Renal cortex interstitium (tissue), 11 donors: ENCODE data around the gene OOSP1. TPM values are rescaled to one million over a fixed set of nuclear protein-coding genes. Genes with fewer than 3 reads are reported as not detected.

Experiments used
- DNase-seq, 11 donors: peaks; one replicate each; pipeline ENCODE4 v3.0.0-alpha.2; 2013; ENCODE audit warnings: low read depth in 9 of 11, low spot score in 4 of 11; ENCODE audit errors: extremely low read depth in 1 of 11
- polyA plus RNA-seq, 3 donors: library from polyadenylated mRNA; unstranded; fragments of 120-200 nt; gene quantifications; one replicate each; pipeline ENCODE4 v1.2.1, GENCODE V29; 2013; ENCODE audit not compliant: insufficient read length in 3 of 3

The OOSP1 gene
- polyA plus RNA-seq, 3 donors: 0.32 TPM; not detected in 2

DNA sequence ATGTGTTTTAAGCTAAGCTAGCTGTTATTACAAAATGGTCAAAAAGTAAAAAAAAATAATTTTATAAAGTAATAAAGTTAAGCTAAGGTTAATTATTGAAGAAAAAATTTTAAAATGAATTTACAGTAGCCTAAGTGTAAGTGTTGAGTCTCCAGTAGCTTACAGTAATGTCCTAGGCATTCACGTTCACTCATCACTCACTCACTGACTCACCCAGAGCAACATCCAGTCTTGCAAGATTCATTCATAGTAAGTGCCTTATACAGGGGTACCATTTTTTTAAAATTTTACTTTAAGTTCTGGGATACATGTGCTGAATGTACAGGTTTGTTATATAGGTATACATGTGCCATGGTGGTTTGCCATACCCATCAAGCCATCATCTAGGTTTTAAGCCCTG is 67.1 kb downstream of the OOSP1 start:
- no peak for DNase-seq

Other genes with a start within 250 kb of the OOSP1 start
- not detected for gene OR10V1, start 224.6 kb upstream of the OOSP1 start, polyA plus RNA-seq
- 10 to 100 TPM; 51.4 to 76.8 (median 57.2) TPM for gene STX3, start 183.1 kb upstream of the OOSP1 start, polyA plus RNA-seq
- 10 to 100 TPM; 57.2 to 60.1 (median 59.9) TPM for gene MRPL16, start 127.7 kb upstream of the OOSP1 start, polyA plus RNA-seq
- under 1 TPM in 1 of 3 donors, not detected in 2; 0.32 TPM for gene CBLIF, start 92.9 kb upstream of the OOSP1 start, polyA plus RNA-seq
- gene TCN1, start 71.9 kb upstream of the OOSP1 start, polyA plus RNA-seq: not detected
- gene OOSP3, start 59.6 kb upstream of the OOSP1 start, polyA plus RNA-seq: not detected
- gene OOSP4A, start 25.6 kb downstream of the OOSP1 start, polyA plus RNA-seq: not detected
- not detected for gene OOSP4B, start 78.7 kb downstream of the OOSP1 start, polyA plus RNA-seq
- gene OOSP2, start 102.0 kb downstream of the OOSP1 start, polyA plus RNA-seq: not detected
- gene MS4A3, start 118.2 kb downstream of the OOSP1 start, polyA plus RNA-seq: 1 to 10 TPM in 1 of 3 donors, under 1 TPM in 2; 0.80 to 1.0 (median 0.86) TPM
- under 1 TPM in 1 of 3 donors, not detected in 2; 0.12 TPM for gene MS4A2, start 150.2 kb downstream of the OOSP1 start, polyA plus RNA-seq
- gene MS4A6A, start 244.7 kb downstream of the OOSP1 start, polyA plus RNA-seq: 10 to 100 TPM; 16.9 to 21.1 (median 17.5) TPM